ENCODE data around the gene RSPO4.

DNA sequence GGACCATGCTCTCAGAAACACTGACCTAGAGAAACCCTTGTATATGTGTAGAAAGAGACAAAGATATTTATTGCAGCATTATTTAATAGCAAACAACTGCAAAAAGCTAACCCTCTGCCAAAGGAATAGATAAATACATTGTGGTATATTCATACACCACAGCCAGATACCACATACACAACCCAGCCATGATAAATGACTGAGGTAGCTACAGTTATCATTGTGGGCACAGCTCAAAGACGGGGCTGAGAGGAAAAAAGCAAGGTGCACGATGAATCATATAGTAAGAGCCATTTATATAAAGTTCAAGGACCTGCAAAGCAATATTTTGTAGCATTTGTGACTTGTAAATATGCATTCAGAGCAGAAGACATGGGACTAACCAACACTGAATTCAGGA lies 30.8 kb downstream of the RSPO4 start:
- TF ChIP-seq POLR2AphosphoS5 (IDR thresholded peaks at IDR 0.05; ENCODE audit: borderline replicate concordance, low read depth, low read length) (no peak), FOXP2 (optimal IDR thresholded peaks at IDR 0.05; ENCODE audit: control extremely low read depth, extremely low read length, insufficient read depth) (no peak), EZH2 (IDR thresholded peaks at IDR 0.05) (no peak)
